Measurements from ENCODE around the gene FER. TPM values are rescaled to one million over a fixed set of nuclear protein-coding genes. Genes with fewer than 3 reads are reported as not detected.

FER gene
- total and polyA plus RNA-seq, 2 of the 13 experiments (the other 11 are each of a cell fraction or from before 2014, with no cell fraction given), result 7.9 to 29.0 TPM

- peak; percentile 49; the same call in 1 of the 2 replicates for TF ChIP-seq ZNF646 (CRISPR knock-in tag; IDR thresholded peaks at IDR 0.05)
- TF ChIP-seq ZSCAN12 (CRISPR knock-in tag; IDR thresholded peaks at IDR 0.05), result no peak
- TF ChIP-seq MYC (CRISPR knock-in tag; IDR thresholded peaks at IDR 0.05; ENCODE audit: borderline replicate concordance), result peak; percentile 43; the same call in 1 of the 2 replicates
- no peak for TF ChIP-seq JARID2 (CRISPR knock-in tag; IDR thresholded peaks at IDR 0.05; ENCODE audit: insufficient replicate concordance)
- peak; percentile 74; the same call in 1 of the 2 replicates for TF ChIP-seq SALL2 (CRISPR knock-in tag; IDR thresholded peaks at IDR 0.05)
- TF ChIP-seq ZNF776 (CRISPR knock-in tag; IDR thresholded peaks at IDR 0.05), result peak; percentile 94
- TF ChIP-seq MEIS2 (CRISPR knock-in tag; IDR thresholded peaks at IDR 0.05), result no peak; the same call in none of the 2 replicates
- TF ChIP-seq SP1 (IDR thresholded peaks at IDR 0.05), result no peak
- TF ChIP-seq SP1 (CRISPR knock-in tag; IDR thresholded peaks at IDR 0.05), result peak; percentile 49; the same call in 1 of the 2 replicates
- 0 out of 2 replicates have a peak, but pooled peaks have one; percentile 42 for TF ChIP-seq ZSCAN31 (CRISPR knock-in tag; IDR thresholded peaks at IDR 0.05; ENCODE audit: low read depth)
- no peak for TF ChIP-seq TFAP4 (IDR thresholded peaks at IDR 0.05; ENCODE audit: borderline replicate concordance, low read depth)
- TF ChIP-seq ZNF800 (CRISPR knock-in tag; IDR thresholded peaks at IDR 0.05), result 0 out of 2 replicates have a peak, but pooled peaks have one; percentile 1
- 0 out of 2 replicates have a peak, but pooled peaks have one; percentile 91 for TF ChIP-seq ZNF615 (CRISPR knock-in tag; IDR thresholded peaks at IDR 0.05; ENCODE audit: borderline replicate concordance)
- peak; percentile 84 for TF ChIP-seq ZGPAT (CRISPR knock-in tag; IDR thresholded peaks at IDR 0.05)
- no peak for TF ChIP-seq TMF1 (CRISPR knock-in tag; IDR thresholded peaks at IDR 0.05; ENCODE audit: low read depth)
These were observed 19.8 kb upstream of the FER start (continued) for GRCh38 chr5:108727651-108728565.

Measured in HepG2 (cell line).